Natural killer cell (primary cell): Measurements from ENCODE around the gene ESPNL. TPM values are rescaled to one million over a fixed set of nuclear protein-coding genes. Genes with fewer than 3 reads are reported as not detected.

Experiments used
- ATAC-seq, 3 donors: fragments of 150-1000 bp in 2 of 3; fragments of 200-7000 bp in 1 of 3; cut with Tn5 transposase; 1 replicate in 1 of 3; 2 replicates in 2 of 3; pipeline ENCODE4 v1.10.0; 2021; ENCODE audit warnings: mild to moderate bottlenecking in 2 of 3, moderate library complexity in 2 of 3
- DNase-seq, 2 donors: peaks; one replicate each; pipeline versions ENCODE4 v3.0.0 to v3.0.0-alpha.2; 2013 to 2021; ENCODE audit warnings: mixed read lengths in 1 of 2
- H3K27ac ChIP-seq: one replicate; pipeline ENCODE4 v1.5.1; 2013; ENCODE audit warnings: mild to moderate bottlenecking, low read length
- H3K27me3 ChIP-seq: one replicate; pipeline ENCODE4 v1.6.1; 2013; ENCODE audit warnings: low read length; ENCODE audit not compliant: control insufficient read depth, insufficient read depth
- H3K36me3 ChIP-seq: one replicate; pipeline ENCODE4 v1.6.1; 2013; ENCODE audit warnings: low read length; ENCODE audit not compliant: control insufficient read depth, insufficient read depth
- H3K4me1 ChIP-seq: one replicate; pipeline ENCODE4 v1.6.1; 2013; ENCODE audit warnings: low read length; ENCODE audit not compliant: control insufficient read depth, insufficient read depth
- H3K4me3 ChIP-seq: one replicate; pipeline ENCODE4 v1.5.1; 2013; ENCODE audit warnings: low read length
- H3K9me3 ChIP-seq: one replicate; pipeline ENCODE4 v1.6.1; 2013; ENCODE audit warnings: low read length; ENCODE audit not compliant: control insufficient read depth, insufficient read depth
- H3K27ac Mint-ChIP-seq, 2 donors: one replicate each; pipeline ENCODE4 v1.8.0; 2022; ENCODE audit warnings: mild to moderate bottlenecking in 2 of 2, mixed read lengths in 2 of 2, moderate library complexity in 1 of 2
- H3K27me3 Mint-ChIP-seq, 2 donors: one replicate each; pipeline ENCODE4 v1.8.0; 2022; ENCODE audit warnings: low read depth in 2 of 2, mixed read lengths in 2 of 2
- H3K36me3 Mint-ChIP-seq: one replicate; pipeline ENCODE4 v1.8.0; 2022; ENCODE audit warnings: mixed read lengths
- H3K4me1 Mint-ChIP-seq, 2 donors: one replicate each; pipeline ENCODE4 v1.8.0; 2022; ENCODE audit warnings: mixed read lengths in 2 of 2
- H3K4me3 Mint-ChIP-seq: one replicate; pipeline ENCODE4 v1.8.0; 2022; ENCODE audit warnings: mild to moderate bottlenecking, moderate library complexity, mixed read lengths
- H3K9me3 Mint-ChIP-seq, 2 donors: one replicate each; pipeline ENCODE4 v1.8.0; 2022; ENCODE audit warnings: mixed read lengths in 2 of 2
- CTCF ChIP-seq: fragments of 200-600 bp; IDR thresholded peaks from one replicate; pipeline ENCODE4 v1.8.0; 2022; ENCODE audit warnings: antibody characterized with exemption
- WGBS: methylation state at CpG from one replicate; pipeline ENCODE4 v1.1.7; 2013; ENCODE audit warnings: missing lambda C conversion rate; ENCODE audit not compliant: insufficient coverage; 5-methylcytosine and 5-hydroxymethylcytosine counted together
- intact Hi-C: fragments of 100-400 bp; cut with micrococcal nuclease; formaldehyde crosslinking; loops from one replicate; pipeline ENCODE4 v1.14.2; 2022
- total RNA-seq, 4 donors: library from RNA; stranded (reverse); fragments of 120-200 nt in 1 of 4; gene quantifications; one replicate each; pipeline versions ENCODE4 v1.2.3 to v1.2.4, GENCODE V29; 2013 to 2022

The ESPNL gene
- total RNA-seq, 3 donors from 2014 or later (not counting 1 experiment from before 2014, with no cell fraction given): not detected

- Mint-ChIP-seq H3K27ac (no peak overlapping the region), H3K36me3 (no peaks in the 10 kb centered on the region), H3K27me3 (no peaks in the 10 kb centered on the region), H3K9me3 (no peaks in the 10 kb centered on the region), H3K4me3 (no peak overlapping the region), H3K4me1 (no peaks in the 10 kb centered on the region)
- no peak for DNase-seq
- TF ChIP-seq CTCF: no peak
- H3K4me1 ChIP-seq: peaks cover 5% of the 10 kb centered on the region
- no peak for ATAC-seq
- H3K4me3 ChIP-seq: no peak overlapping the region
- no peaks in the 10 kb centered on the region for H3K36me3 ChIP-seq
- no peak overlapping the region for H3K27ac ChIP-seq
- intact Hi-C loops: no loop called here
- 87% methylated on average over 28 of the region's 28 CpGs for WGBS
- H3K9me3 ChIP-seq: no peaks in the 10 kb centered on the region
- no peaks in the 10 kb centered on the region for H3K27me3 ChIP-seq
These were observed 30.1 kb downstream of the ESPNL start for GRCh38 chr2:238130111-238130695.

GRCh38 chr2:238130696-238131628 is 30.8 kb downstream of the ESPNL start:
- Histone ChIP-seq H3K9me3 (no peaks in the 10 kb centered on the region), H3K36me3 (no peaks in the 10 kb centered on the region), H3K4me3 (no peak overlapping the region), H3K27me3 (no peaks in the 10 kb centered on the region), H3K27ac (no peak overlapping the region), H3K4me1 (peaks cover 5% of the 10 kb centered on the region)
- no peak overlapping the region for H3K27ac Mint-ChIP-seq
- ATAC-seq (no peak), DNase-seq (no peak)
- intact Hi-C loops: no loop called here
- H3K4me1 Mint-ChIP-seq: no peaks in the 10 kb centered on the region
- no peaks in the 10 kb centered on the region for H3K9me3 Mint-ChIP-seq
- no peaks in the 10 kb centered on the region for H3K27me3 Mint-ChIP-seq
- no peak overlapping the region for H3K4me3 Mint-ChIP-seq
- no peaks in the 10 kb centered on the region for H3K36me3 Mint-ChIP-seq
- no peak for TF ChIP-seq CTCF
- 93% methylated on average over 68 of the region's 68 CpGs for WGBS

GRCh38 chr2:238131761-238132462 is 31.8 kb downstream of the ESPNL start:
- no peak for TF ChIP-seq CTCF
- 90% methylated on average over 14 of the region's 14 CpGs for WGBS
- H3K4me1 ChIP-seq: peaks cover 5% of the 10 kb centered on the region
- DNase-seq (no peak), ATAC-seq (no peak)
- H3K36me3 ChIP-seq: no peaks in the 10 kb centered on the region
- intact Hi-C loops: no loop called here
- no peaks in the 10 kb centered on the region for H3K4me1 Mint-ChIP-seq
- H3K9me3 Mint-ChIP-seq: no peaks in the 10 kb centered on the region
- no peaks in the 10 kb centered on the region for H3K27me3 ChIP-seq
- H3K27me3 Mint-ChIP-seq: no peaks in the 10 kb centered on the region
- no peak overlapping the region for H3K4me3 ChIP-seq
- H3K27ac Mint-ChIP-seq: no peak overlapping the region
- H3K27ac ChIP-seq: no peak overlapping the region
- no peaks in the 10 kb centered on the region for H3K9me3 ChIP-seq
- no peaks in the 10 kb centered on the region for H3K36me3 Mint-ChIP-seq
- H3K4me3 Mint-ChIP-seq: no peak overlapping the region
